ENCODE measurements around the gene CPTP. TPM values are rescaled to one million over a fixed set of nuclear protein-coding genes. Genes with fewer than 3 reads are reported as not detected.

Gene CPTP
- total and polyA plus RNA-seq, 7 experiments from 2014 or later = 11.5 to 29.3 (median 19.1) TPM

DNA sequence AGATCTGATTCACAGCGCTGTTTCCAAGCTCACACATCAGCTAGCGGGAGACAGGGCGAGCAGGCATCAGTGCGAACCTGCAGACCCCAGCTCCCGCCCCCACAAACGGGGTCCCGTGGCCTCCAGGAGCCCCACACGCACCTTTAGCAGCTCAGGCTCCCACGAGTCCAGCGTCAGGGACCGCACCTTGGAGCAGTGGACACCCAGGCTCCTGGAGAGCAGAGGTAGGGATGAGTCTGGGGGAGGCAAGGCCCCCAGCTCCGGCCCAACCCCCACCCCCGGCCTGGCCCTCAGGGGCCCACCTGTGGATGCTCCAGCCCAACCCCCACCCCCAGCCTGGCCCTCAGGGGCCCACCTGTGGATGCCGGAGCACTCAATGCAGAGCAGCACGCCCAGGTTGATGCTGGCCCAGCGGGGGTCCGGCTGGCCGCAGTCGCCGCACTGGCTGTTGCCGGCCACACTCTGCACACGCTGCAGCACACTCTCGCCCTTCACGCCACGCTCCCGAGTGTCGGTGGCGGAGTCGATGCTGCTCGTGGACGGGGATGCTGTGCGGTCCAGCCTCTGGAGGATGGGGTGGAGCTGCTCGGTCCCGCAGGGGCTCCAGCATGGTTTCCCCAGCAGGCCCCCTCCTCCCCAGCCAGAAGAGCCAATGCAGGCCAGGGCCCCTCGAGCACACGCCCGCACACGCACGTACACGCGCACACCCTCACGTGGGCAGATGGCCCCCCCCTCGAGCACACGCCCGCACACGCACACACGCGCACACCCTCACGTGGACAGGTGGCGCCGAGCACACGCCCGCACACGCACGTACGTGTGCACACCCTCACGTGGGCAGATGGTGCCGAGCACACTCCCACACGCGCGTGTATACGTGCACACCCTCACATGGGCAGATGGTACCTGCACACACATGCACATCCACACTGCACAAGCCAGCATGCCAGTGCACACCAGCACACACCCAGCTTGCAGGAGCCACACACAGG is 28.2 kb upstream of the CPTP start:
- Mint-ChIP-seq H3K4me1 (peaks cover 0 to 5% (median 0%) of the 10 kb centered on the region in 7 donors), H3K4me3 (no peak overlapping the region), H3K36me3 (no peaks in the 10 kb centered on the region), H3K27ac (no peak overlapping the region), H3K27me3 (no peaks in the 10 kb centered on the region), H3K9me3 (no peaks in the 10 kb centered on the region)
- no peak for ATAC-seq
- H3K4me1 ChIP-seq (ENCODE audit: control insufficient read depth in 2 of 2, insufficient read depth in 2 of 2, low read length in 2 of 2) = no peaks in the 10 kb centered on the region
- no peaks in the 10 kb centered on the region for H3K27me3 ChIP-seq (ENCODE audit: control insufficient read depth in 2 of 2, insufficient read depth in 2 of 2, low read length in 2 of 2)
- no peak for DNase-seq
- intact Hi-C loops (cut with micrococcal nuclease) = no loop called here
- H3K9me3 ChIP-seq (ENCODE audit: control insufficient read depth in 2 of 3, low read length in 3 of 3) = no peaks in the 10 kb centered on the region
- H3K27ac ChIP-seq (ENCODE audit: low read depth, low read length) = no peak overlapping the region
- CTCF ChIA-PET = no interaction called here
- H3K36me3 ChIP-seq (ENCODE audit: control insufficient read depth in 2 of 3, insufficient read depth in 3 of 3, low read length in 3 of 3) = peaks cover 0 to 11% (median 0%) of the 10 kb centered on the region in 3 experiments
- POLR2A ChIA-PET = no interaction called here
- no peak overlapping the region for H3K4me3 ChIP-seq (ENCODE audit: low read length)

DNA sequence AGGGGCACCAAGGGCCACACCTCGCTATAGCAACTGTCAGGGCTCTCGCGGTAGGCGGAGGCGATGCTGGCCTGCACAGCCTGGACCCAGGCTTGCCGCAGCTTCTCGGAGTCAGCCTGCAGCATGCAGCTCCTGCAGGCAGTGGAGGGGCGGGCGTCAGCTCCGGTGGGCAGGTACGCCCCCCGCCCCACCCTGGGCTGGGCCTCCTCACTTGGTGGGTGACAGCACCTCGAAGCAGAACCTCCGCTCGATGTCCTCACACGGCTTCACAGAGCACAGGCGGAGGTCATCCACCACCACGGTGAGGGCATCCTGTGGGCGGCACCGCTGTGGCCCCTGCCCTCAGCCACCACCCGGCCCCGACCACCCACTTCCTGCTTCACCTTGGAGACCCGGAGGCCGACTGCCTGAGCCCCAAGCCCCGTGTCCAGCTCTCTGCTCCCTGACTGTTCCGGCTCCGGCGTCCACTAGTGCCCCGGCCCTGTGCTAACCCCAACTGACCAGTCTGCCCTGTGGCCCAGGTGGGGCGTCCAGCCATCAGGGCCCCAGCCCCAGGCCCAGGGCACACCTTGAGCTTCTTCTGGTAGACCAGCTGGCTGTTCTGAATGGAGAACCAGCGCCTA is 26.7 kb upstream of the CPTP start:
- Mint-ChIP-seq H3K4me3 (no peak overlapping the region), H3K9me3 (no peaks in the 10 kb centered on the region), H3K36me3 (no peaks in the 10 kb centered on the region), H3K4me1 (peaks cover 0 to 2% (median 0%) of the 10 kb centered on the region in 7 donors), H3K27ac (no peak overlapping the region), H3K27me3 (no peaks in the 10 kb centered on the region)
- no peak overlapping the region for H3K4me3 ChIP-seq (ENCODE audit: low read length)
- intact Hi-C loops (cut with micrococcal nuclease) = no loop called here
- CTCF ChIA-PET = no interaction called here
- no peaks in the 10 kb centered on the region for H3K27me3 ChIP-seq (ENCODE audit: control insufficient read depth in 2 of 2, insufficient read depth in 2 of 2, low read length in 2 of 2)
- no peak for ATAC-seq
- H3K4me1 ChIP-seq (ENCODE audit: control insufficient read depth in 2 of 2, insufficient read depth in 2 of 2, low read length in 2 of 2) = no peaks in the 10 kb centered on the region
- peaks cover 0 to 11% (median 0%) of the 10 kb centered on the region in 3 experiments for H3K36me3 ChIP-seq (ENCODE audit: control insufficient read depth in 2 of 3, insufficient read depth in 3 of 3, low read length in 3 of 3)
- no peaks in the 10 kb centered on the region for H3K9me3 ChIP-seq (ENCODE audit: control insufficient read depth in 2 of 3, low read length in 3 of 3)
- POLR2A ChIA-PET = no interaction called here
- H3K27ac ChIP-seq (ENCODE audit: low read depth, low read length) = no peak overlapping the region
- DNase-seq = no peak

DNA sequence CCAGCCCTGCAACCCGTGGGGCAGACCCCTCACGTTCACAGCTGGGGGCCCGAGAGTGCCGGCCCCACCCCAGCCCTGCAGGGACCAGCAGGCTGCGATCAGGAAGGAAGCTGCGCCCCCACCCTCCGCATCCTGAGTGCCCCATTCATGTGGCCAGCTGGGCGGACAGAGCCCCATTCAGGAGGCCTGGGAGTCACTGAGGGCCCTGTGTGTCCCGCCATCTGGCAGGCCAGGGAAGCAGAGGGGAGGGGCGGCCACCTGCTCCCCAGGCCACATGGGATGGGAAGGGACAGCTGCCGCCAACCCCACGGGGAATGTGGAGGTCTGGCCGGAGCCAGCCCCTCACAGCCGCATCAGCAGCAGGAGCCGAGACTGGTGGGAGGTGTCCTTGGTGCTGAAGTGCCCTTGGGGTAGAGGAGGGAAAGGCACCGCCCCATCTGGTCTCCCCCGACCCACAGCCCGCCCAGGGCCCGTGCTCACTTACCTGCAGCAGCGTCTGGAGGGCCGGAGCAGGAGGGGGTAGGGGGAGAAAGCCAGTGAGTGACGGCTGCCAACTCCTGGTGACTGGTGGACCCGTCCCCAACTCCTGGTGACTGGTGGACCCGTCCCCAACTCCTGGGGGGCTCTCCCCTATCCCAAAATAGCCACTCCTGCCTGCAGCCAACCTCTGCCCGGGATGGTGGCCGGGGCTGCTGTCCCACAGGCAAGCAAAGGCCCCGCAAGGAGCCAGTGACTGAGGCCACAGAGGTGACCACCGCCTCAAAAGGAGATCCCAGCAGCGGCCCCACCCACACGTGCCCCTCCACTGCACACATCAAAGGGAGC is 25.5 kb upstream of the CPTP start:
- Histone ChIP-seq H3K27me3 (ENCODE audit: control insufficient read depth in 2 of 2, insufficient read depth in 2 of 2, low read length in 2 of 2) (no peaks in the 10 kb centered on the region), H3K4me3 (ENCODE audit: low read length) (no peak overlapping the region), H3K27ac (ENCODE audit: low read depth, low read length) (no peak overlapping the region), H3K9me3 (ENCODE audit: control insufficient read depth in 2 of 3, low read length in 3 of 3) (no peaks in the 10 kb centered on the region), H3K4me1 (ENCODE audit: control insufficient read depth in 2 of 2, insufficient read depth in 2 of 2, low read length in 2 of 2) (no peaks in the 10 kb centered on the region), H3K36me3 (ENCODE audit: control insufficient read depth in 2 of 3, insufficient read depth in 3 of 3, low read length in 3 of 3) (peaks cover 0 to 11% (median 0%) of the 10 kb centered on the region in 3 experiments)
- no peak for DNase-seq
- ChIA-PET CTCF (no interaction called here), POLR2A (interaction anchor here (1.0 kb wide), 1 partner anchor 12 kb away, joined by 3 read pairs; no protein-coding TSS in a partner anchor)
- no peak overlapping the region for H3K27ac Mint-ChIP-seq
- H3K27me3 Mint-ChIP-seq = no peaks in the 10 kb centered on the region
- no peaks in the 10 kb centered on the region for H3K36me3 Mint-ChIP-seq
- H3K4me3 Mint-ChIP-seq = no peak overlapping the region
- H3K4me1 Mint-ChIP-seq = peaks cover 0 to 2% (median 0%) of the 10 kb centered on the region in 7 donors
- no peak for ATAC-seq
- intact Hi-C loops (cut with micrococcal nuclease) = no loop called here
- H3K9me3 Mint-ChIP-seq = no peaks in the 10 kb centered on the region

DNA sequence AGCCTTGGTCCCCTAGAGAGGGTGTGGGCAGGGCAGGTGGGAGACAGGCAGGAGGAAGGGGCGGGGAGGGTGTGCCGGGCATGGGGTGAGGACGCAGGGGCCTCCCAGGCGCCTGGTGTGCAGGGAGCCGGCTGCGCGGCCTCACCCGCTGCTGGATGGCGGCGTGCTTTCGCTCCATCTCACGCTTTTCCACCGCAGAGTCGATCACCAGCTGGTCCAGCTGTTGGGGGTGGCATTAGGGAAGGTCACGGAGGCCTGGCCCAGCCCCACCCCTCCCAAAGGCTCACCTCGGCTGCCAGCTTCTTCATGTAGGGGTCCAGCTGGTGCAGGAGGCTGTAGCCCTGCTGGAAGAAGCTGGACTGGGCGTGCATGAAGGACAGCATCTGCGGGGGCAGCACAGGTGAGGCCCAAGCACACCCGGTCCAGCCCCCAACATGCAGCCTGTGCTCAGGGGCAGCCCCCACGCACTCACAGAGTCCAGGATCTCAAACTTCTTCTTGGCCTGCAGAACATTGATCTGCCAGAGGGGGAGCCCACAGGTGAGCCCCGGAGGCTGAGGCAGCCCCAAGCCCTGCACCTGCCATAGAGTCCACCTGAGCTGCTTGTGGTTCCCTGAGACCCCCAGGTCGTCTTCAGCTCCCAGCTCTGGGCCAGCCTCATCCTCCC is 24.8 kb upstream of the CPTP start:
- H3K9me3 ChIP-seq (ENCODE audit: control insufficient read depth in 2 of 3, low read length in 3 of 3) = no peaks in the 10 kb centered on the region
- no peaks in the 10 kb centered on the region for H3K27me3 ChIP-seq (ENCODE audit: control insufficient read depth in 2 of 2, insufficient read depth in 2 of 2, low read length in 2 of 2)
- CTCF ChIA-PET = interaction anchor here (0.8 kb wide), 1 partner anchor 8 kb away, joined by 3 read pairs; no protein-coding TSS in a partner anchor
- H3K9me3 Mint-ChIP-seq = no peaks in the 10 kb centered on the region
- H3K4me3 ChIP-seq (ENCODE audit: low read length) = no peak overlapping the region
- peak in 3 of 9 donors; percentile 29 to 37 (median 33) for DNase-seq
- H3K4me1 Mint-ChIP-seq = peaks cover 0 to 5% (median 0%) of the 10 kb centered on the region in 7 donors
- POLR2A ChIA-PET = interaction anchor here (1.0 kb wide), 1 partner anchor 11 kb away, joined by 3 read pairs; no protein-coding TSS in a partner anchor
- H3K27ac Mint-ChIP-seq = no peak overlapping the region
- peak; percentile 59 for ATAC-seq
- no peaks in the 10 kb centered on the region for H3K27me3 Mint-ChIP-seq
- peaks cover 0 to 11% (median 0%) of the 10 kb centered on the region in 3 experiments for H3K36me3 ChIP-seq (ENCODE audit: control insufficient read depth in 2 of 3, insufficient read depth in 3 of 3, low read length in 3 of 3)
- intact Hi-C loops (cut with micrococcal nuclease) = loop anchor here in 1 of 2 donors (10.0 kb wide), 1 partner anchor 285 kb away; the partner anchor contains the start of gene ISG15
- H3K4me3 Mint-ChIP-seq = no peak overlapping the region
- H3K36me3 Mint-ChIP-seq = no peaks in the 10 kb centered on the region
- H3K4me1 ChIP-seq (ENCODE audit: control insufficient read depth in 2 of 2, insufficient read depth in 2 of 2, low read length in 2 of 2) = peaks cover 4 to 5% of the 10 kb centered on the region in 2 donors
- no peak overlapping the region for H3K27ac ChIP-seq (ENCODE audit: low read depth, low read length)

DNA sequence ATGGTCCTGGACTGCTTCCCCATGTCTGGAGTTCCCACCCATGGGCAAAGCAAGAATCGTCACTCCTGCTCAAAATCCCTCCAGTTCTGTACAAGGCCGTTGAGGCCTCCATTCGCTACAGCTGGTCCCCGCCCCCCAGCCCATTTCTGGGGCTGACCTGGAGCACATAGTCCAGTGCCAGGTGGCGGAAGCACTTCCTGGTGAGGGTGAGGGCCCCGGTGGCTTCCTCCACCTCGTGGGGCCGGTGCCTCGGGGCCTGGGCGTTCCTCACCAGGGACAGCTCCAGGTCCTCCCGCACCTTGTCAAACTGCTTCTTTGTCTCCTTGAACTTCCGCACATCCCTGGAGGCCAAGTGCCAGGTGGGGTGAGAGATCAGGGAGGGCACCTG is 24.3 kb upstream of the CPTP start:
- Mint-ChIP-seq H3K27me3 (no peaks in the 10 kb centered on the region), H3K4me3 (no peak overlapping the region), H3K36me3 (no peaks in the 10 kb centered on the region), H3K4me1 (peaks cover 0 to 9% (median 4%) of the 10 kb centered on the region in 7 donors), H3K27ac (no peak overlapping the region), H3K9me3 (no peaks in the 10 kb centered on the region)
- Histone ChIP-seq H3K4me1 (ENCODE audit: control insufficient read depth in 2 of 2, insufficient read depth in 2 of 2, low read length in 2 of 2) (peaks cover 9 to 11% of the 10 kb centered on the region in 2 donors), H3K27me3 (ENCODE audit: control insufficient read depth in 2 of 2, insufficient read depth in 2 of 2, low read length in 2 of 2) (no peaks in the 10 kb centered on the region), H3K27ac (ENCODE audit: low read depth, low read length) (no peak overlapping the region), H3K9me3 (ENCODE audit: control insufficient read depth in 2 of 3, low read length in 3 of 3) (no peaks in the 10 kb centered on the region), H3K36me3 (ENCODE audit: control insufficient read depth in 2 of 3, insufficient read depth in 3 of 3, low read length in 3 of 3) (peaks cover 0 to 11% (median 0%) of the 10 kb centered on the region in 3 experiments), H3K4me3 (ENCODE audit: low read length) (no peak overlapping the region)
- CTCF ChIA-PET = interaction anchor here (0.8 kb wide), 1 partner anchor 9 kb away, joined by 3 read pairs; no protein-coding TSS in a partner anchor
- intact Hi-C loops (cut with micrococcal nuclease) = loop anchor here in 1 of 2 donors (10.0 kb wide), 1 partner anchor 286 kb away; the partner anchor contains the start of gene ISG15
- POLR2A ChIA-PET = interaction anchor here (1.0 kb wide), 1 partner anchor 11 kb away, joined by 3 read pairs; no protein-coding TSS in a partner anchor
- no peak for DNase-seq
- ATAC-seq = no peak

All from naive thymus-derived CD4-positive, alpha-beta T cell (primary cell).